Middle frontal gyrus (tissue), 1 donor: Measurements from ENCODE around the gene MIPOL1.
"Not testable (repeated sequence)": the region's sequence is repeated elsewhere in the genome, so short reads cannot be mapped to it uniquely, and the experiment has no call there.

ENCODE experiments used
- DNase-seq: peaks from one replicate; pipeline ENCODE4 v3.0.0-alpha.2; 2015; ENCODE audit warnings: low spot score; ENCODE audit errors: extremely low spot score

MIPOL1 gene

DNA sequence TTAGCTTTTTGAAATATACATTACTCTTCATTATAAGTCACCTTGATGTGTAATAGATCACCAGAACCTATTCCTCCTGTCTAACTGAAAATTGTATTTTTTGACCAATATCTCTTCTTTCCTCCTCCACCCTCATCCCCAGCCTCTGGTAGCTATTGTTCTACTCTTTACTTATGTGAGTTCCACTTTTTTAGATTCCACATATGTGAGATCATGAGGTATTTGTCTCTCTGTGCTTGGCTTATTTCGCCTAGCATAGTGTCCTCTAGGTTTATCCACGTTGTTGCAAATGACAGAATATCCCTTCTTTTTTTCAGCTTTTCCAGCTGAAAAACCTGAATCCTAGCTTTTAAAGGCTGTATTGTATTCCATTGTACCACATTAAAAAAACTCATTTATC, 82.1 kb downstream of the MIPOL1 start:
- DNase-seq: no peak

DNA sequence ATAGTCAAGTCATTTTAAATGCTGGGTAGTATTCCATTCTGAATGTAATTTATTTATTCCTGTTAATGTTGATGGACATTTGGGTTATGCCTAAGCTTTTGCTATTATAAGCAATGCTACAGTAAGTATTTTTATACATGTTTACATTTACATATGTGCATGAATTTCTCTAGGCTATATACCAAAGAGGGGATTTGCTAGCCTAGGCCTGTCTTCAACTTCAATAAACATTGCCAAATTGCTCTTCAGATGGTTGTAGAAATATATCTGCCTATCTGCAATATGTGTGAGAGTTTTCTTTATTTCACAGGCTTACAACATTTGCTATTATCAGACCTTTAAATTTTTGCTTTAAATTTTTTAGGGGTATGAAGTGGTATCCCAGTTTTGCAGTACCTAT, 87.0 kb downstream of the MIPOL1 start:
- DNase-seq: no peak

DNA sequence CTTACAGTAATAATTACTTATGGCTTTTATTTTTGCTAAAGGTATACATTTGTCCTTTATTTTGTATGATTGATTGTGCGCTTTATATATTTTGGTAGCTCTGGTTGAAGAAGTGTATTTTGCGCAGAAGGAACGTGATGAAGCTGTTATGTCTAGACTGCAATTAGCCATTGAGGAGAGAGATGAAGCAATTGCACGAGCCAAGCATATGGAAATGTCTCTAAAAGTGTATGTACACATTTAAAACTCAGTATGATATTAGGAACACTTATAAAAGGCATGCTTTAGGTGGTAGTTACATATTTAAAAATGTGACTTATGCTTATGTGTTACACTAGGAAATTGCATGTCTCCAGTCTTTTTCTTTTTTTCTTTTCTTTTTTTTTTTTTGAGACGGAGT, 87.5 kb downstream of the MIPOL1 start:
- DNase-seq: no peak

DNA sequence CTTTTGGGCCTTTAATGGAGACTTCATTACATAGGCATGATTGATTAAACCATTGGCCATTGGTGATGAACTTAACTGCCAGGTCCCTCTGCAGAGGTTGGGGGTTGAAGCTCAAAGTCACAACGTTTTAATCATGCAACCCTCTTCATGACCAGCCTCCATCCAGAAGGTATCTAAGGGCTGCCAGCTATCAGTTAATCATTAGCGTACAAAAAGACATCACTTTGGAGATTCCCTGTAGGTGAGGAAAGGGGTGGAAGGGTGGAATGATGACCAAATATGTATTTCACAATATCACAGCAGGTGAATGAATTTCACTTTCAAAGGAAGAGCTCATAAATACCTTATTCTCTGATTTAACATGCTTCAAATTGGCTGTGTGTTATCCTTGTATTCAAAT, 92.0 kb downstream of the MIPOL1 start:
- DNase-seq: no peak

DNA sequence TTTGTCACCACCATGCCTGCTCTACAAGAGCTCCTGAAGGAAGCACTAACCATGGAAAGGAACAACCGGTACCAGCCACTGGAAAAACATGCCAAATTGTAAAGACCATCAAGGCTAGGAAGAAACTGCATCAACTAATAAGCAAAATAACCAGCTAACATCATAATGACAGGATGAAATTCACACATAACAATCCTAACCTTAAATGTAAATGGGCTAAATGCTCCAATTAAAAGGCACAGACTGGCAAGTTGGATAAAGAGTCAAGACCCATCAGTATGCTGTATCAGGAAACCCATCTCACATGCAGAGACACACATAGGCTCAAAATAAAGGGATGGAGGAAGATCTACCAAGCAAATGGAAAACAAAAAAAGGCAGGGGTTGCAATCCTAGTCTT, 97.5 kb downstream of the MIPOL1 start:
- DNase-seq: not testable (repeated sequence)

DNA sequence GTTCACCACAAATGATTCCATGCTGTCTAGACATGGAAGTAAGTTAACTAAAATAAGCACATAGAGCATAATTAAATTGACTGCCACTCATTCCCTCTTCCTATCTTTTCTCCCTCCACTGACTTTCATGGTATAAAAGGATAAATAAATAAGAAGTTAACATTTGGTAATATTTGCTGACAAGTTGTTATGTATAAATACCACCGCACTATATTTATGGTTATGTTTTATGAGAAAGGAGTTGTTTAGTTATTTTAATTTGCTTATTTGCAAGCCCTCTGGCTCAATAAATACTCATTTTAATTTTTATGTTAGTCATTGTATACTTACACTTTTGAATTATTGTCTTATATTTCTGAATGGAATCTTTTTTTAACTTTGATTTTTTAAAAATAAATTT, 113.5 kb downstream of the MIPOL1 start:
- DNase-seq: no peak

DNA sequence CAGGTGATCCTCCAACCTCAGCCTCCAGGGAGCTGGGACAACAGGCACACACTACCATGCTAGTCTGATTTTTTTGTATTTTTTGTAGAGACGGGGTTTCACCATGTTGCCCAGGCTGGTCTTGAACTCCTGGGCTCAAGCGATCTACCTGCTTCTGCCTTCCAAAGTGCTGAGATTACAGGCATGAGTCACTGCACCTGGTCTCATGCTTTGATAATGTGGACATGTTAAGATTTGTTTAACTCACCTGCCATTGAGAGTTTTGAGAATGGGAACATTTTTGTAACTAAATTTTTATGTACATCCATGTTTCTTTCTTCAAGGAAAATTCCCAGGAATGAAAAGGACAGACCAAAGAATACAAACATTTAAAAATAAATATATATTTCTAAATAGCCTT, 121.2 kb downstream of the MIPOL1 start:
- DNase-seq: no peak

DNA sequence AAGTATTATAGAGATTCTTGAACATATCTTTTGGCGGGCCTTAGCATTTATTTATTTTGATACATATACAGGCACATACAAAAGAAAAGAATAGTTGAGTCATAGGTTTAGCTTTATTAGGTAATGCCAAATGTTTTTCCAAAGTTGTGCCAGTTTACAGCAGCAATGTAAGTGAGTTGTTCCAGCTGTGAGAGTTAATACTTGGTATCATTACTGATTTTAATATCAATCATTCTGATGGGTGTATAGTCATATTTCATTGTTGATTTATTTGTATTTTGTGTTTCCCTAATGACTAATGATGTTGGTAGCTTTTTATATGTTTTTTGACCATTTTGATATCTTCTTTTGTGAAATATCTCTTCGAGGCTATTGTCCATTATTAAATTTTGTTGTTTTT, 122.4 kb downstream of the MIPOL1 start:
- DNase-seq: no peak

DNA sequence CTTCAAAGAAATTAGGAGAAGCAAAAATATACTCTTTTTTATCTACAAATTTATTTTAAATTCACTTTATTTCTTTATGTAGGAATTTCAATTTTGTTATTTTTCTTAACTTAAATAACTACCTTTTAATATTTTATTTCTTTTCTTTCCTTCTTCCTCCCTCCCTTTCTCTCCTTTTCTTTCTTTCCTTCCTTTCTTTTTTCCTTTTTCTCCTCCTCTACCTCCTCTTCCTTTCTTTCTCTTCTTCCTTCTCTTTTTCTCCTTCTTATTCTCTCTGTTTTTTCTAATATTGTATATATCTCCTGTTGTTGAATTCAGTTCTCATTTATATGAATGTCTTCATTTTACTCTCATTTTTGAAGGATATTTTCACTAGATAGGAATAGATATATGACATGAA, 127.6 kb downstream of the MIPOL1 start:
- no peak for DNase-seq

DNA sequence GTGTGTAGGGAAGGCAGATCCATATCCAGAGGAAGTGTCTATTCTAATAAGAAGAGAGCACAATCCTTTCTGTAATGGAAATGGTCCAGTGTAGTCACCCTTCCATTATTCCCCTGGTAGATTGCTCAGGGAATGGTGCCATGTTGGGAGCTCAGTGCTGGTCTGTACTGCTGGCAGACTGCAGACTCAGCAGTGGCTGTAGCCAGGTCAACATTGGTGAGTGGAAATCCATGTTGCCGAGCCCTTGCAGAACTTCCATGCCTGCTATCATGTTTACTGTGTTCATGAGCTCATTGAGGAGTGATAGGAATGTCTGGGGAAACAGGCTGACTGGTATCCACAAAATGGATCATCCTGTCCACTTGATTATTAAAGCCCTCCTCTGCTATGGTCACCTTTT, 128.7 kb downstream of the MIPOL1 start:
- no peak for DNase-seq

DNA sequence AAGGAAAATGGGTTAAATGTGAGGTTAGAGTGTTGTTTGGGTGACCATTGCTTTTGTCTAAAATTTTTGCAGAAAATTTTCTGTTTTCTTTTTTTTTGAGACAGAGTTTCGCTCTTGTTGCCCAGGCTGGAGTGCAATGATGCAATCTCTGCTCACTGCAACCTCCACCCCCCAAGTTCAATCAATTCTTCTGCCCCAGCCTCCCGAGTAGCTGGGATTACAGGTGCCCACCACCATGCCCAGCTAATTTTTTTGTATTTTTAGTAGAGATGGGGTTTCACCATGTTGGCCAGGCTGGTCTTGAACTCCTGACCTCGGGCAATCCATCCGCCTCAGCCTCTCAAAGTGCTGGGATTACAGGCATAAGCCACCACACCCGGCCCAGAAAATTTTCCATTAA, 130.2 kb downstream of the MIPOL1 start:
- DNase-seq: not testable (repeated sequence)

DNA sequence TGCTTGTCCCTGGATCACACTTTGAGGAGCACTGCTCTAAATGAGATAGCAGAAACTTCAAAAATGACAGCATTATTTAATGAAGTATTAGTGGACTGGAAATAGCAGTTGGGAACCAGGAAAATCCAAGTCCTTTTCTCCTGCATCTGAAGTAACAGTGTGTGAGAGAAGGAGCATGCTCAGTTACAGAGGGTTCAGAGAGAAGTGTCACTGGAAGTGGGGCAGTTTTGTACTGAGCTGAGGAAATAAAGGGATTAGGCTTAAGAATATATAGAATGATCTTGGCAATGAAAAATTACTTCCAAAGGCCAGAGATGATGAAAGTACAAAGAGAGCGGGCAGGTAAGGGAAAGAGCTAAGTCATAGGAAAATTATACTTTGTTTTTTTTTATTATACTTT, 130.9 kb downstream of the MIPOL1 start:
- no peak for DNase-seq

DNA sequence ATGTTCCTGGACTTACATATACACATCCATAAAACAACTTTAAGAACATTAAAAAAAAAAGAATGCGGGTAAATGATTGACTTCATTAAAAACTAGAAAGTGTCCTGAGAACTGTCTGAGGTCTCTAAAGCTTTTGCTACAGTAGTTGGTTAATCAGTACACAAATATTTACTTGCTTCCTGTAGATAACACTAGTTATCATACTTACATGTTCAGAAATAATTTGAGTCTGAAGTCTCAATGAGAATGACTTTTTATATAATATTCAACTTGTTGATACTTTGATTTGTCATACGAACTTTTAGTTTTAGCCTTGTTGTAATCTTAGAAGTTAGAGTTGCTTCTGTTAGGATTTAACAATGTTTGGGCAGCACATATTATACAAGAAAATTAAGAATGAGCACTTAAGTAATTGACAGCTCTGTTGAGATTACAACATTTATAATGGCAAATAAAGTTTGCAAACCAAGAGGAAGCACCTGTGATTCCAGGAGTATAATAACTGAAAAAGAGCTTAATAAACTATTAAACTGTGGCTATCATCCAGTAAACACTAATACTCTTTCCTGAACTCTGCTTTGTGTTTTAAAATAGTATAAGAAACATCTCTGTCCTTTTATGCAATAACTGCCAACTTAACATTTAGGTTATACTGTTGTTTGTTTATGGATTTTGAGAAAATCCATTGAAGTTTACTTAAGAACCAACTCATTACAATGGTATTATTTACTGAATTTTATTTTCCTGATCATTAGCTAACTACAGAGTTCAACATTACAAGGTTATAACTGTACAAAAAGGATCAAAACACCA, 131.7 kb downstream of the MIPOL1 start:
- no peak for DNase-seq

DNA sequence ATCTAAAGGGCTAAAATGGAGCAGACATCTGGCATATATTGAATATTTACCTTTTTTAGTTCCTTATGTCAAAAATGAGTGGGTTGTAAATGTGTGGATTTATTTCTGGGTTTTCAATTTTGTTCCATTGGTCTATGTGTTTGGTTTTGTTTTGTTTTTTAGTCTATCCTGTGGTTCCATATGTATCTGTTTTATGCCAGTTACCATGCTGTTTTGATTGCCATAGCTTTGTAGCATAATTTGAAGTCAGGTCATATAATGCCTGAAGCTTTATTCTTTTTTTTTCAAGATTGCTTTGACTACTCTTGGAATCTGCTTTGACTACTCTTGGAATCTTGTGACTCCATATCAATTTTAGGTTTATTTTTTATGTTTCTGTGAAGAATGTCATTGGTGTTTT, 133.2 kb downstream of the MIPOL1 start:
- no peak for DNase-seq

DNA sequence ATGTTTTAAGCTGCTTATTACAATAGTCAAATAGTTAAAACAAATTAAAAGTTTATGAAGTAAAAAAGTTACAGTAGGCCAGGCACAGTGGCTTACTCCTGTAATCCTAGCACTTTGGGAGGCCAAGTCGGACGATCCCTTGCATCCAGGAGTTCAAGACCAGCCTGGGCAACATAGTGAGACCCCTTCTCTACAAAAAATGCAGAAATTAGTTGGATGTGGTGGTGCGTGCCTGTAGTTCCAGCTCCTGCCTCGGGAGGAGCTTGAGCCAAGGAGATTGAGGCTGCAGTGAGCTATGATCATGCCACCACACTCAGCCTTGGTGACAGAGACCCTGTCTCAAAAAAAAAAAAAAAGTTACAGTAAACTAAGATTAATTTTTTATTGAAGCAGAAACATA, 142.6 kb downstream of the MIPOL1 start:
- no peak for DNase-seq

DNA sequence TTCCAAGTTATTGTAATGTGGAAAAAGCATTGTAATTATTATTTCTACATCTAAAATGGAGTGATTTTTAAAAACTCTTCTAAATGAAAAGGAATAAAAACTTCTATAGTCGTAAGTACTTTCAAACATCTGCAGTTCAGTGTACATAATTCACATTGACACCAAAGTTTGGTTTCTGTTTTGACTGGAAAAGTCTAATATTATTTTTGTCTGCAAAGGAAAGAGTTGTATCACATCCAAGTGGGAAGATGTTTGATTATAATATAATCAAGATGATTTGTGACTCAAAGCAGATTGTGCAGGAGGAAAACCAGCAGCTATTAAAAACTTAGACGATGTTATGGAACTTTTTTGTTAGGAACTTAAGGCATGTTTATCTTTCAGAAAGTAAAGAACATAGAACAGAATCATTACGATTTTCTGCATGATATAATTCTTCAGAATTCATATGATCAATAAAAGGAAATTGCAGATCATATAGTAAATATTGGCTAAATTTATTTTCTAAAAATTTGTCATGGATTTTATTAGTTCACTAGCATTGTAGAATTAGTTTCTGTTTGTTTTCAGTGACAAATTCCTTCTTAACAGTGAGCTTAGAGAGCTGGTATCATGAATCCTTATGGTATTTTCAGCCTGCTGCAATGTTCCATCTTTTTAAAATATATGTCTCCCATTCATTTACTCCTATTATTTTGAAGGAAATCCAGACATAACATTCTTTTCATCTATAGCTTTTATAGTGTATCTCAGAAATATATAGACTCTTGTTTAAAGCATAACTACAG, 145.8 kb downstream of the MIPOL1 start:
- DNase-seq: no peak

DNA sequence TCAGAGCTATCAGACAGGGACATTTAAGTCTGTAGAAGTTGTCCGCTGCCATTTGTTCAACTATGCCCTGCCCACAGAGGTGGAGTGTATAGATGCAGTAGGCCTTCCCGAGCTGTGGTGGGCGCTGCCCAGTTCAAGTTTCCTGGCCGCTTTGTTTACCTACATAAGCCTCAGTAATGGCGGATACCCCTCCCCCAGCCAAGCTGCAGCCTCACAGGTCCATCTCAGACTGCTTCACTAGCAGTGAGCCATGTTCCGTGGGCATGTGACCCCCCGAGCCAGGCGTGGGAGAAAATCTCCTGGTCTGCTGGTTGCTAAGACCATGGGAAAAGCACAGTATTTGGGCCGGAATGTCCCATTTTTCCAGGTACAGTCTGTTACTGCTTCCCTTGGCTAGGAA, 165.9 kb downstream of the MIPOL1 start:
- DNase-seq: no peak

DNA sequence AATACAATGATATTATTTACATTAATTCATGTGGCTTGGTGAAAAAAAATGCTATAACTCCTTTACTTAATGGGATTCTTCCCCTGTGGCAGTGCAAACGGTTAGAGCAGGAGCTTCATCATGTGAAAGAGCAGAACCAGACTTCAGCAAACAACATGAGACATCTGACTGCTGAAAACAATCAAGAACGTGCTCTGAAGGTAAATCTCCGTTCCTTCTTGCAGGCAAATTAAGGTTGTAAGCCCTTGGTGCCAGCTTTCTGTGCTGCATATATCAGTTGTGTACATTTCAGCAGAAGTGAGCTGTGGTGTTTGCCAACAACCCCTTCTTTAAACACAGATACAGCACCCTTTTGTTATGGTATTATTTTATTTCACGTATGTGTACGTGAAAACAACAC, 171.7 kb downstream of the MIPOL1 start:
- no peak for DNase-seq

DNA sequence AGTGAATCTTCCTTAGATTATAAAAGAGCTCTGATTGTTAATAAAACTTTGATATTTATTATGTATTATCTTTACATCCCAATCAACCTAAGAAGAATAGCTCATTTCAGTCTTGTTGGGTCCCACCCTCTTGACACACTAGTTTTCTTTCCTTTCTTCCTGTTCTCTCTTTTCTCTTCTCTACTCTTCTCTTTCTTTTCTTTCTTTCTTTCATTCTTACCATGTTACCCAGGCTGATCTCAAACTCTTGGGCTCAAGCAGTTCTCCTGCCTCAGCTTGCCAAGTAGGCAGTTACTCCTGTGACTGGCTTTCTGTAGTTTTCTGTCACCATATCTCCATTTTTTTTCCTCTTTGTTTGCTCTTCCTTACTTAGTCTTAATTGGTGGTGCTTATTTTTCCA, 177.8 kb downstream of the MIPOL1 start:
- no peak for DNase-seq

DNA sequence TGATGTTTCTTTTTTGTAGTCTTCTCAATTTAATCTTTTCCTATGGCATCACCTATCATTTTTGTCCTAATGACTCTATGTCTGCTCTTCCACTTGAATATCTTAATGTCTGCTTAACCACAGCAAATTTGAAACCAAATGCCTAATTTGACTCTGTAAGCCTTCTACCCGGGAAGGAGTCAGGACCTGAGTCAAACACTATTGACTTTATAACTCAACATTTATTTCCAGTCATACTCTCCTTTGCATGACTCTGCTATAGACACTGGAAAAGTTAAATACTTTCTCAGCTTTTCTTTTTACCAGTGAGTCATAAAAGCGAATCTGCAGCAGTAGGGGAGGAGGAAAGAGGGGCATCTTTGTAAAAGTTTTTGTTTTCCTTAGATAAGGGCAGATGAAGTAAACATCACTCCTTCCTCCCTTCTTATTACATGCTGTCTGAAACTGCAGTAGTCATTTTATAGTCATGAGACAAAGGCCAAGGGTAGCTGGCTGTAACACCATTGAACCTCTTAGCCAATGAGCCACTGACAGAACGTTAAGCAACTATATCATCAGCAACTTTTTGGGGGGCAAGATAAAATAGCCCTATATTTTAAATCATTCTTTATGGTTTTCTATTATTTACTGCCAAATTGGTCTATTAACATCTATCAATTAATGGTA, 179.3 kb downstream of the MIPOL1 start:
- no peak for DNase-seq

DNA sequence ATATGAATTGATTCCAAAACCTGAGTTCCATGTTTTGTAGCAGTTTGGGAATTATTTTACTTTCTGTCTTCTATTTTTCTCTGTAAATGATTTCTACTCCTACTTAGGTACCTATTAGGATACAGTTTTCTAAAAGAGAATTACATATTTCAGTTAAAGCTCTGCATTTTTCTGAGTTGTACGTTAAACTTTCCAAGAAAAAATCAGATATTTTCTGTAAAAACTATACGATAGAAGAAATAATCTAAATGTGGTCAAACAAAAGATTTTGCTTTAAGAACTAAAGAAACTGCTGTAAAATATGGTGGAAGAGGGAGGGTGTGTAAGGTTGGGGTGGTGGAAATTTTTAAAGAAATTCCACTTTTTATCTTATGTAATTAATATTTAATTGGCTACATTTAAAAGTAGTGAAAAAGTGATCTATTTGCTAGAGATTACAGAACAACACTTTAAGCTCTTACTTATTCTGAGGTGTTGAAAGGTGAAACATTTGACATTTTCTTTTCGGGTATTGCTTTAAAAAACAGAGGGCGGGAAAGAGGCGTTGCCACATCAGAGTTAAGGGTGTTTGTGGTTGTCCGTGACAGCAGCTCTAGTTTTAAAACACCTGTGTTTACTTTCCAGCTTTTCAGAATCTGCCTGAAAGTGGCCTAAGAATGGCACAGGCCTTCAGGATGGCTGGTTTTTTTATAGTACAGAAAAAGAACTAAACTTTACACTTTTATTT, 187.3 kb downstream of the MIPOL1 start:
- DNase-seq: no peak
